GM18502 (cell line): ENCODE results near the gene ZNF536.
"Not testable (repeated sequence)": the region's sequence is repeated elsewhere in the genome, so short reads cannot be mapped to it uniquely, and the experiment has no call there.

ENCODE experiments used
- ATAC-seq: cut with Tn5 transposase; IDR thresholded peaks from one replicate; pipeline ENCODE4 v1.9.1; 2021; ENCODE audit warnings: mild to moderate bottlenecking; ENCODE audit not compliant: unreplicated experiment, poor library complexity

The ZNF536 gene

GRCh38 chr19:30469774-30470173 lies 97.6 kb downstream of the ZNF536 start:
- no peak for ATAC-seq

- no peak for ATAC-seq
Measured at GRCh38 chr19:30471441-30471840, 99.3 kb downstream of the ZNF536 start.

GRCh38 chr19:30473334-30473867 lies 101.2 kb downstream of the ZNF536 start:
- no peak for ATAC-seq

- ATAC-seq: no peak
Measured at GRCh38 chr19:30476997-30477396, 104.8 kb downstream of the ZNF536 start.

GRCh38 chr19:30479231-30479630 lies 107.0 kb downstream of the ZNF536 start:
- no peak for ATAC-seq

- ATAC-seq: no peak
Measured at GRCh38 chr19:30480097-30480496, 107.9 kb downstream of the ZNF536 start.

GRCh38 chr19:30481063-30481462 lies 108.9 kb downstream of the ZNF536 start:
- no peak for ATAC-seq

- no peak for ATAC-seq
Measured at GRCh38 chr19:30481823-30482222, 109.6 kb downstream of the ZNF536 start.

- no peak for ATAC-seq
Measured at GRCh38 chr19:30482956-30483355, 110.8 kb downstream of the ZNF536 start.

GRCh38 chr19:30486250-30486649 lies 114.1 kb downstream of the ZNF536 start:
- ATAC-seq: not testable (repeated sequence)

GRCh38 chr19:30487178-30487577 lies 115.0 kb downstream of the ZNF536 start:
- ATAC-seq: no peak

GRCh38 chr19:30488191-30488590 lies 116.0 kb downstream of the ZNF536 start:
- no peak for ATAC-seq

- ATAC-seq: no peak
Measured at GRCh38 chr19:30490760-30491159, 118.6 kb downstream of the ZNF536 start.

GRCh38 chr19:30492586-30493270 lies 120.5 kb downstream of the ZNF536 start:
- ATAC-seq: no peak

GRCh38 chr19:30497034-30497433 lies 124.8 kb downstream of the ZNF536 start:
- ATAC-seq: no peak

GRCh38 chr19:30498085-30498484 lies 125.9 kb downstream of the ZNF536 start:
- not testable (repeated sequence) for ATAC-seq

GRCh38 chr19:30498707-30499106 lies 126.5 kb downstream of the ZNF536 start:
- ATAC-seq: no peak

- ATAC-seq: no peak
Measured at GRCh38 chr19:30504272-30504671, 132.1 kb downstream of the ZNF536 start.

- ATAC-seq: no peak
Measured at GRCh38 chr19:30512176-30513081, 140.2 kb downstream of the ZNF536 start.

- ATAC-seq: no peak
Measured at GRCh38 chr19:30513082-30513411, 140.9 kb downstream of the ZNF536 start.

- ATAC-seq: no peak
Measured at GRCh38 chr19:30516111-30516510, 143.9 kb downstream of the ZNF536 start.
